Central memory CD4-positive, alpha-beta T cell (primary cell): Measurements from ENCODE around the gene BSN.
"Not testable (repeated sequence)": the region's sequence is repeated elsewhere in the genome, so short reads cannot be mapped to it uniquely, and the experiment has no call there.

Experiments
- DNase-seq: peaks from one replicate; pipeline ENCODE4 v3.0.0; 2022

Gene BSN

DNA sequence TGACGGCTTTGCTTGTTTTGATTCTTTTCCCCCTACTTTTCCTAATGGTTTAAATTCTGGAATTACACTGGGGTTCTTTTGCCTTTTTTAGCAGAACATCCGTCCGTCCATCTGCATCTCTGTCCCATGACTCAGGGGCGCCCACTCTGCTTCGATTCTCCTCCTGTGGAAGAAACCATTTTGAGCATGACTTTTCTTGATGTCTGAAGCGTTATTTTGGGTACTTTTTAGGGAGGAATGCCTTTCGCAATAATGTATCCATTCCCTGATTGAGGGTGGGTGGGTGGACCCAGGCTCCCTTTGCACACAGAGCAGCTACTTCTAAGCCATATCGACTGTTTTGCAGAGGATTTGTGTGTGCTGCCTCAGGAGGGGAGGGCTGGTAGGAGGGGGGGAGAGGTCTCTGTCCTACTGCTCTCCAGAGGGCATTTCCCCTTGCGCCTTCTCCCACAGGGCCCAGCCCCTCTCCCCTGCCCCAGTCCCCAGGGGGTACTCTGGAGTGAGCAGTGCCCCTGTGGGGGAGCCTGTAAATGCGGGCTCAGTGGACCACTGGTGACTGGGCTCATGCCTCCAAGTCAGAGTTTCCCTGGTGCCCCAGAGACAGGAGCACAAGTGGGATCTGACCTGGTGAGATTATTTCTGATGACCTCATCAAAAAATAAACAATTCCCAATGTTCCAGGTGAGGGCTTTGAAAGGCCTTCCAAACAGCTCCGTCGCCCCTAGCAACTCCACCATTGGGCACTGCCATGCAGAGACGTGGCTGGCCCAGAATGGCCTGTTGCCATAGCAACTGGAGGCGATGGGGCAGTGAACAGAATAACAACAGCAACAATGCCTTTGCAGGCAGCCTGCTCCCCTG is 19.5 kb upstream of the BSN start:
- no peak for DNase-seq

DNA sequence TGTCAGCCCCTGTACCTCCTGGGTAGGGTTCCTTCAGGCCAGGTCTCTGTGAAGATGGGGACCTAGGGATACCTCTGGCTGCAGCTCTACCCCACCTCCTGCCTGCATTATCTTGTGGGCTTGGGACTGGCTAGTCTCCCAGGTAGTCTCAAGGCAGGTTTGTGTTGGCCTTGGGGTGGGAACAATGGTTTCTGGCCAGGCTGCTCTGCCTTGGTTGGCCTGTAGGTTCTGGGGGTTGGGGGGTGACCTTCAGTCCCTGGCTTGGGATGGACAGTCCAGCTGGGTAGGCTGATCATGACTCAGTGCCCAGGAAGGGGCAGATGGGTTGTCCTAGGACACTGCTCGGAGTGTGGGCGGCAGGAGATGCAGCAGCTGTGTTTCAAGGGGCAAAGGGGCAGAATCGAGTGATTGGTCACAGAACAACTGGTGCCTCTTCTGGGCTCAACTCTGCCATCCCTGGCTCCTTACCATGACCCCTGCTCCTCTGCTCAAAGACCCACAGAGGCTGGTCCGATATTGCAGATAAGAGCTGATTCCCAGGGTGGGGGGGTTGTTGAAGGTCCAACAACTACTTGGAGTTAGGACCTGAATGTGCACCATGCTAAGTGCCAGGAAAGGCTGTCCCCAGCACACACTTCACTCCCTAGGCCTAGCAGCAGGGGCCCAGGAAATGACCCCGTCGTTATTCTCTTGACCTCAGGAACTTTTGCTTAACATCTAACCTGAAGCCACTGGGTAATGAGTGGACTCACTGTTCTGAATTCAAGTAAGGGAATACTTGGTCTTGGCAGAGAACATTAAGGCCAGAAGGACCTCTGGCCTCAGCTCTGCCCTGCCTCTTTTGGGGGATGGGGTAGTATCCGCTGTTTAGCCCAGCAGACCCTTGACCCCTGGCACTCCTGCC is 18.1 kb upstream of the BSN start:
- no peak for DNase-seq

- DNase-seq = no peak
Measured at GRCh38 chr3:49536875-49537533, 17.3 kb upstream of the BSN start.

DNA sequence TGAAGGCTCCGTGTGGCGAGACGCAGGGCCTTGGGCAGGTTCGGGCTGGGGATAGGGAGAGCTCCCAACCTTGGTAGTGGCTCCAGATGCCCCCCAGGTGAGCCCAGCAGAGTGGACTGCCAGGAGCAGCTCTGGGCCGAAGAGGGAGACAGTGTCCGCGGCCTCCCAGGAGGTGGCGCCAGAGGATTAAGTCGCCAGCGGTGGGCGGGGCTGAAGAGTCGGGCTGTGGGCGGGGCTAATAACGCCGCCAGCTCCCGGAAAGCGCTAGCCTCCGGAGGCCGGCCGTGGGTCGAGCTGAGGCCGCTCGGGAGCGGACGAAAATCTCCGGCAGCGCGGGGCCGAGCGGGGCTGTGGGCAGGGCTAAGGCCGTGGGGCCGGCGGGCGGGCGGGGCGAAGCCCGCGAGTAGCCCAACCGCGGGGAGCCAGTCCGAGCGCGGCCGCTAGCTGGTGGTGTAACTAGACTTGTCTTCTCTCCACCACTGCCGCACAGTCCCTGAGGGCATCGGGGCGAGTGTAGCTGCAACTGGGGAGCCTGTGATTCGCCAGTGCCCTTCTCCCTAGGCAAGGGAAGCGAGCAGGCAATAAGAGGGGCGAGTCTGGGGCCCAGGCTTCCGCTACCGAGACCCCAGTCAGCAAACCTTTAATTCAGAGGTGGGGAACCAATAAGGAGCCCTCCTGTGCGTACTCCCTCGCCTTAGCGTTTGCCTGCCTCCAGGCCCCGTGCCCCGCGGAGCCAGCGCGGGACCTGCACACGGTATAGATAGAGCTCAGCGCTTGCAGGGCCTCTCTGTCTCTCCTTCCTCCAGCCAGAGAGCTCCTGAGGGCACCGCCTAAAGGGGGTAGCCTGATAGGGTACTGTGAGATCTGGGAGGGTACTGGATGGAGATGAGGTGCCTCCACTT is 14.4 kb upstream of the BSN start:
- DNase-seq = peak; percentile 82

- DNase-seq = no peak
Measured at GRCh38 chr3:49552087-49552486, 2.2 kb upstream of the BSN start.

DNA sequence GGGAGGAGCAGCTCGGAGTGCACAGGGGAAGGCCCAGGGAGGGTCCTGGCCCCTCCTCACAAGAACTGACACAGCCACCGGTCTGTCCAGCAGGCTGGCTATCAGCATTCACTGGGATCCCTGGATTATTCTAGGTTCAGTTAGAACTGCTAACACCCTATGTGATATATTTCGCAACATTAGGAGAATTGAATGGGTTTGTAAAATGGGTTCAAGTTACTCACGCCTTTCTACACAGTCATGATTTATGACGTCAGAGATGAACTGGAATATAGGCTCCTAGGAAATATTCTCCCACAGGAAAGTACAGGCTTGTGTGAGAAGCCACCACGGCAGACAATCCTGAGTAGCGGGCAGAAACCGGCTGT is 969 bp upstream of the BSN start:
- no peak for DNase-seq

- no peak for DNase-seq
Measured at GRCh38 chr3:49554633-49555265, 472 bp downstream of the BSN start.

GRCh38 chr3:49556500-49557275 is 2.4 kb downstream of the BSN start:
- DNase-seq = no peak

DNA sequence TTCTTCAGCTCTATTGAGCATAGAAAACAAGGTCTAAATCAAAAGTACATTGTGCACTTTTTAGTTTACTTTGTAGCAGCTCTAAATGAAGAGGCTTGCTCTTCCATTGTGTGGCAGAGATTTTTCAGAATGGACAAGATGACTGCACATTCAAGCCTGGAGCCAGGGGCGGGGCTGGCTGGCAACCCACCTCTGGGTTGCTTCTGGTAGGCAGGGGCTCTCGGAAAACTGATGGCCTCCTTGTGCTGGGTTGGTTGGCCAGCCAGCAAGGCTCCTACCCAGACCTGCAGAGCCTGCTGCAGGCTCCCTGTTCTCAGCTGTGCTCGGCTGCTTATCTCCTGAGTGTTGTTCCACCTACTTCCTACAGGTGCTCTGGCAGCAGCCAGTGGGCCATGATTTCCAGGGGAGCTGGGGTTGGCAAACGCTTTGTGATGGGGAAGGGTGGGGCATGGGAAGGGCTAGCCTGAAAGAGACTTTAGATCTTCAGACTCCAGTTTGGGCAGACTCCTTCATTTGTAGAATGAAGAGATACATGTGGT is 8.8 kb downstream of the BSN start:
- no peak for DNase-seq

DNA sequence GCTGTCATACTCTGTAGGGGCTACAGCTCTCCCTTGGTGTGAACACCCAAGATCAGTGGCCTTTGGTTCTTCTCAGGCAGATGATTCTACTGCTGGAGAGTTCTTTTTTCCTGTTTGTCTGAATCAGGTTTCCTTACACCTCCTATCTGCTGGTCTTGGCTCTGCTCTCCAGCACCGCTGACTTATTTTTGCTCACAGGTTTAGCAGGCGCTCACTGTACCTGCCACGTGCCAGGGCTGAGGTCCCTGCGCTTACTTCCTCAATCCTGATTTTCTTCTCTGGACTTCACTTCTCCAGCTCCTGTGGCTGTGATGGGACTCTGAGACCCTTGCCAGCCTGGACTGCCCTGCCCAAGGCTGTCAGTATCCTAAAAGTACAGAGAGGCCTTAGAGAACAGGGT is 9.5 kb downstream of the BSN start:
- no peak for DNase-seq

GRCh38 chr3:49566312-49566711 is 12.0 kb downstream of the BSN start:
- no peak for DNase-seq

DNA sequence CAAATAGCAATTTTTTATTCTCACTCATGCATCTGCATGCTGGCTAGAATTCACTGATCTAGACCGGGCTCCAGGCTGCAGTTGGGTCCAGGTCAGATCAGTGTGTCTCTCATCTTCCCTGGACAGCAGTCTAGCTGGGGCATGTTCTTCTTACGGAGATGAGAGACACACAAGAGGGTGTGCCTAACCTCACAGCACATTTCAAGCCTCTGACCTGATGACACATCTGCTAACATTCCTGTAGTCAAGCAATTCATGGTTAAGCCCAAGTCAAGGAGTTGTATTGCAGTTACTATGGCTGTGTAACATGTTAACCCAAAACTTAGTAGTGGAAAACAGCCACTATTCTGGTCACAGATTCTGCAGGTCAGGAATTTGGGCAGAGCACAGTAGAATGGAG is 13.1 kb downstream of the BSN start:
- no peak for DNase-seq

- DNase-seq = no peak
Measured at GRCh38 chr3:49568965-49569364, 14.7 kb downstream of the BSN start.

DNA sequence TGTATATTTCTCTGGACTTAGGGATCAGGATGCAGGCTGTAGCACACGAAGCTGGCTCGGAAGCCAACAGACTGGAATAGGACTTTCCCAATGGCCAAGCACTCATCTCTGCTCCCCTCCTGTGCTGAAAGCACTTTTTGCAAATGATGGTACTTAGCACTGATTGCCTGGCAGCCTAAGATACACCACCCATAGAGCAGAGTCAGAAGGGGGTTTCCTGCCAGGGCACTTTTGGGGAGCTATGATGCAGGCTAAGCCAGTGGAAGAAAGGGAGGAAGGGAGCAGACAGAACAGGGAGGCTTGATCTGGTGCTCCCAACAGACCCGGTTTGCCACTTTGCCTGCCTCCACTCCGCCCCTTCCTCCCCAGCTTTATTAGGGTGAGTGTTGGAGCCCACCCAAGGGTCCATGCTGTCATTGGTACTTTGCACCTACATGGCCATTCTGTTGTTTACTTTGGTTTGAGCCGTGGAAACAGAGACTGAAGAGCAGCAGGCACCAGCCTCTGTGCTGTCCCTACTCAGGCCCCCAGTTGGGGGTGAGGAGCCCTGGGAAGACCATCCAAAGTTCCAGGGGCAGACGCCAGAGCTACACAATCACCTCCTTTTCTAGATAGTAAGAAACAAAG is 15.9 kb downstream of the BSN start:
- DNase-seq = no peak

- DNase-seq = no peak
Measured at GRCh38 chr3:49582177-49582576, 27.9 kb downstream of the BSN start.

DNA sequence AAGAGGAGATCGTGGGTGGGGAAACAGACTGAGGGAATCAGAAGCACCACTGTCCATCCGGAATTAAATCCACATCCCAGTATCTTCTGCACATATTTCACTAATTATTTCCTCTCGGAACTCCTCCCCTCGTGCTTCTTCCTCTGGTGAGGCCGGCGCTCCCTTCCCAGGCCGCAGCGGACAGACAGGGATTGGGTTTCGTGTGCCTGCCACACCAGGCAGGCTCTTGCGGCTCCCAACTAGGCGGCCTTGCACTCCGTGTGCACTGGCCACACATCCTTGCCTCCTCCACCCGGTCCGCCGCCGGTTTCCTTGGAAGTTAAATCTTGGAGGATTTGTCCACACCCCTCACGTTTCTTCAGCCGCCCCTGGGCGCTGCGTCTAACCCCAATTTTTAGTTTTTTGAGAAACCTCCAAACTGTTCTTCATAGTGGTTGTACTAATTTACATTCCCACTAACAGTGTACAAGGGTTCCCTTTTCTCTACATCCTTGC is 31.0 kb downstream of the BSN start:
- not testable (repeated sequence) for DNase-seq

GRCh38 chr3:49591615-49592014 is 37.3 kb downstream of the BSN start:
- DNase-seq = no peak

- DNase-seq = no peak
Measured at GRCh38 chr3:49593041-49593440, 38.8 kb downstream of the BSN start.

GRCh38 chr3:49600781-49601180 is 46.5 kb downstream of the BSN start:
- DNase-seq = no peak
